Coronary artery (tissue), 2 donors: Measurements from ENCODE around the gene NUAK1.

Source experiments
- DNase-seq: peaks from one replicate; pipeline ENCODE4 v3.0.0-alpha.2; 2017; ENCODE audit warnings: low spot score
- H3K27ac ChIP-seq, 2 donors: fragments of 200-600 bp; sonication (generic); one replicate each; pipeline ENCODE4 v1.5.1; 2016 to 2019
- H3K4me3 ChIP-seq: fragments of 200-600 bp; sonication (generic); 2 replicates; pipeline ENCODE4 v1.5.1; 2016; ENCODE audit warnings: mild to moderate bottlenecking, moderate library complexity
- TF ChIP-seq, protein P1 (sequence below): fragments of 200-600 bp; sonication (generic); IDR thresholded peaks from one replicate; pipeline ENCODE4 v1.5.1; 2019; ENCODE audit warnings: antibody characterized with exemption

Gene NUAK1

DNA sequence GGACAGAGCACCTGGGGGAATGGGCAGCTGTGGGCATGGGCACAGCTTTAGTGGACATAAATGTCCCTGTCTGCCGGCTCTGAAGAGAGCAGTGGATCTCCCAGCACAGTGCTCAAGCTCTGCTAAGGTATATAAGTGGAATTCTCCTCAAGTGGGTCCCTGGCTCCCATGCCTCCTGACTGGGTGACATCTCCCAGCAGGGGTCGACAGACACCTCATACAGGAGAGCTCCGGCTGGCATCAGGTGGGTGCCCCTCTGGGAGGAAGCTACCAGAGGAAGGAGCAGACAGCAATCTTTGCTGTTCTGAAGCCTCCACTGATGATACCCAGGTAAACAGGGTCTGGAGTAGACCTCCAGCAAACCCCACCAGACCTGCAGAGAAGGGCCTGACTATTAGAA is 25.0 kb upstream of the NUAK1 start:
- TF ChIP-seq, protein P1, sequence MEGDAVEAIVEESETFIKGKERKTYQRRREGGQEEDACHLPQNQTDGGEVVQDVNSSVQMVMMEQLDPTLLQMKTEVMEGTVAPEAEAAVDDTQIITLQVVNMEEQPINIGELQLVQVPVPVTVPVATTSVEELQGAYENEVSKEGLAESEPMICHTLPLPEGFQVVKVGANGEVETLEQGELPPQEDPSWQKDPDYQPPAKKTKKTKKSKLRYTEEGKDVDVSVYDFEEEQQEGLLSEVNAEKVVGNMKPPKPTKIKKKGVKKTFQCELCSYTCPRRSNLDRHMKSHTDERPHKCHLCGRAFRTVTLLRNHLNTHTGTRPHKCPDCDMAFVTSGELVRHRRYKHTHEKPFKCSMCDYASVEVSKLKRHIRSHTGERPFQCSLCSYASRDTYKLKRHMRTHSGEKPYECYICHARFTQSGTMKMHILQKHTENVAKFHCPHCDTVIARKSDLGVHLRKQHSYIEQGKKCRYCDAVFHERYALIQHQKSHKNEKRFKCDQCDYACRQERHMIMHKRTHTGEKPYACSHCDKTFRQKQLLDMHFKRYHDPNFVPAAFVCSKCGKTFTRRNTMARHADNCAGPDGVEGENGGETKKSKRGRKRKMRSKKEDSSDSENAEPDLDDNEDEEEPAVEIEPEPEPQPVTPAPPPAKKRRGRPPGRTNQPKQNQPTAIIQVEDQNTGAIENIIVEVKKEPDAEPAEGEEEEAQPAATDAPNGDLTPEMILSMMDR = no peak
- no peak overlapping the region for H3K27ac ChIP-seq
- no peak overlapping the region for H3K4me3 ChIP-seq
- DNase-seq = no peak

DNA sequence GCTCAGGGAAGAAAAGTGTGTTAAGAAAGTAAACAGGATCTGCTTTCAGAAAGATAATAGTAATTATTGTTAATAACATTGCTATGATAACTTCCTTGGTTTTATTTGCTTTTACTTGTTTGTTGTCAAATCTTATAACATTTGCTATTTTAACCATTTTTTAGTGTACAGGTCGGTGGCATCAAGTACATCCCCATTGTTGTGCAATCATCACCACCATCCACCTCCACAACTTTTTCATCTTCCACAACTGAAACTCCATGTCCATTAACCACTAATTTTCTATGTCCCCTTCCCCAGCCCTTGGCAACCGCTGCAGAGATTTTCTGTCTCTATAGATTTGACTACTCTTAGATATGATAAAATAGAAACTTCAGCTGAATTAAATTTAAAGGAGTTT is 22.7 kb upstream of the NUAK1 start:
- no peak for DNase-seq
- no peak overlapping the region for H3K27ac ChIP-seq
- TF ChIP-seq, protein P1 = no peak
- H3K4me3 ChIP-seq = no peak overlapping the region

DNA sequence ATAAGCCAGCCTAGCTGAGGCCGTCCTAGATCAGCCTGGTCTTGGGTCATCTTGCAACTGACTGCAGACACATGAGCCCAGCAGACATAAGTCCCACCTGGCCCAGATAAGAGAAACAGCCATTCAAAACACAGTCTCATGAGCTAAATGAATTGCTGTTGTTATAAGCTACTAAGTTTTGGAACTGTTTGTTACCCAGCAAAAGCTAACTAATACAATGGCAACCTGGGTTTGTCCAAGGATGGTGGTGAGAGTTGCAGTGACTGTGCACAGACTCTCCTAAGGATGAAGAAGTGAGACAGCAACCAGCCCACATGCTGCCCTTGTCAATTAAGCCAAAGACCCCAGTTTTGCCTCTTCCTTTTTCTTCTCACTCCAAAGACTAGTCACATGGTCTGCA is 22.2 kb upstream of the NUAK1 start:
- TF ChIP-seq, protein P1 = no peak
- DNase-seq = no peak
- no peak overlapping the region for H3K4me3 ChIP-seq
- H3K27ac ChIP-seq = no peak overlapping the region

DNA sequence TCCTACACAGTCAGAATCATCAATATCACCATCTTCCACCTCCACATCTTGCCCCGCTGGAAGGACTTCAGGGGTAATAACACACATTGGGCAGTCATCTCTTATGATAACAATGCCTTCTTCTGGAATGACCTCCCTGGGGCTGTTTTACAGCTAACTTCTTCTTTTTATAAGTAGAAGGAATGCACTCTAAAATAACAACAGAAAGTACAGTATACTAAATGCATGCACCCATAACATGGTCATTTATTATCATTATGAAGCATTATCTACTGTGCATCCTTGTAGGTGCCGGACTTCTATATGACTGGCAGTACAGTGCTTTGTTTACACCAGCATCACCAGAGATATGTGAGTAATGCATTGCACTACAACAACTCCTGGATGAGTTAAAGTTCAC is 19.0 kb upstream of the NUAK1 start:
- no peak for DNase-seq
- Histone ChIP-seq H3K27ac (no peak overlapping the region), H3K4me3 (no peak overlapping the region)
- TF ChIP-seq, protein P1 = no peak

DNA sequence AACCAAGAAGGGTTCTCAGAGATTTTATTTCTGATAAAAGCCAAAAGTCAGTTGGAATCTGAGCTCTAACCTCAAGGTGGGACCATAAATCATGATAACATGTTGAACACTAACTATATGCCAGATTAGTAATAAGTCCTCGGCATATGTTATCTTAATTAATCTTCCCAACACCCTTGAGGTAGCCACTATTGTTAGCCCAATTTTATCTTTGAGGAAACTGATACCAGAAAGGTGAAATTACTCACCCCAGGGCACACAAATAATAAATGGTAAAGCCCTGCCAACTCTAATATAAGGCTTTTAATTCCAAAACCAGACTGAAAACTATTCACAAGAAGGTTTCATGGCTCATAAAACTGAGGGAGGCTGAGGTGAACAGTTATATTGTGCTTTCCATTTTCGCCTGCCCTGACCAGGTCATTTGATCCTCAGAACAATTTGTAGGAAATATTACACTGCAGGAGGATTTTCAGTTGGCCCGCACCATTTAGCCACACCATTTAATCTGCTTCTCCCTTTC is 16.1 kb upstream of the NUAK1 start:
- no peak overlapping the region for H3K27ac ChIP-seq
- no peak overlapping the region for H3K4me3 ChIP-seq
- DNase-seq = no peak
- TF ChIP-seq, protein P1 = no peak

DNA sequence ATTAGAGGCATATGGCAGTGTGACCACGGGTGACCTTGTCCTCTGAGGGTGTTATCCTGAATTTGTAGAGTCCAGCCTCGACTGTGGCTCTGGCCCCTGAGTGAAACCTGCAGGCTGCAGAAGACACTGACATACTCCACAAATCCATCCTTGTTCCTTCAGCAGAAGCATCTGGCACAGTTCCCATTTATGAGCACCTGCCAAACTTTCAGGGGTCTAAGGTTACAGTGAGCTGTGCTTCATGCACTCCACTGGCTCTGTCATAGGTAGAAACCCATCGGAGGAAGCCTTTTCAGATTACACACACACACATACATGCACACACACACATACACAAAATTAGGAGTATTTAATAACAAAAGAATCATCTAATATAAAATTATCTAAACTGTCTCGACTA is 13.6 kb upstream of the NUAK1 start:
- H3K27ac ChIP-seq = no peak overlapping the region
- no peak for DNase-seq
- H3K4me3 ChIP-seq = no peak overlapping the region
- TF ChIP-seq, protein P1 = no peak

GRCh38 chr12:106150555-106150954 is 11.8 kb upstream of the NUAK1 start:
- TF ChIP-seq, protein P1 = no peak
- no peak for DNase-seq
- Histone ChIP-seq H3K4me3 (no peak overlapping the region), H3K27ac (no peak overlapping the region)
